Upper lobe of right lung (tissue), 1 donor: ENCODE data around the gene NTM. TPM values are rescaled to one million over a fixed set of nuclear protein-coding genes. Genes with fewer than 3 reads are reported as not detected.
"Not testable (repeated sequence)": the region's sequence is repeated elsewhere in the genome, so short reads cannot be mapped to it uniquely, and the experiment has no call there.

ENCODE experiments used
- ATAC-seq: fragments of 200-7000 bp; cut with Tn5 transposase; one replicate; pipeline ENCODE4 v1.9.1; 2020; ENCODE audit warnings: mild to moderate bottlenecking, moderate library complexity
- DNase-seq: peaks from one replicate; pipeline ENCODE4 v3.0.0-alpha.2; 2020
- H3K27ac ChIP-seq: fragments of 200-600 bp; one replicate; pipeline ENCODE4 v1.8.0; 2022
- H3K27me3 ChIP-seq: fragments of 200-600 bp; one replicate; pipeline ENCODE4 v1.8.0; 2022; ENCODE audit warnings: mild to moderate bottlenecking
- H3K36me3 ChIP-seq: fragments of 200-600 bp; one replicate; pipeline ENCODE4 v1.8.0; 2022
- H3K4me1 ChIP-seq: fragments of 200-600 bp; one replicate; pipeline ENCODE4 v1.8.0; 2022
- H3K4me3 ChIP-seq: fragments of 200-600 bp; one replicate; pipeline ENCODE4 v1.8.0; 2022; ENCODE audit warnings: mild to moderate bottlenecking
- H3K9me3 ChIP-seq: fragments of 200-600 bp; one replicate; pipeline ENCODE4 v1.8.0; 2022
- CTCF ChIP-seq: fragments of 200-600 bp; IDR thresholded peaks from one replicate; pipeline ENCODE4 v1.8.0; 2022; ENCODE audit warnings: antibody characterized with exemption
- intact Hi-C: fragments of 100-400 bp; cut with DNase I; formaldehyde crosslinking; loops from one replicate; pipeline ENCODE4 v1.11.0; 2022
- total RNA-seq: library from RNA; stranded (reverse); fragmentation: NEBNext Ultra II Directional; extraction: Animal tissue kit (Norgen Biotek cat#: 25700); gene quantifications from one replicate; pipeline ENCODE4 v1.2.1, GENCODE V29; 2021
- donor health status: DM: no; HTN: yes; CAD: no; lungs with severe emphysema.

Gene NTM
- total RNA-seq, 1 donor from 2014 or later, result 3.7 TPM

GRCh38 chr11:131909426-131910177 is 539.2 kb downstream of the NTM start:
- Histone ChIP-seq H3K4me3 (no peak overlapping the region), H3K4me1 (no peaks in the 10 kb centered on the region), H3K27ac (no peak overlapping the region), H3K9me3 (no peaks in the 10 kb centered on the region), H3K36me3 (no peaks in the 10 kb centered on the region), H3K27me3 (peaks cover 69% of the 10 kb centered on the region)
- DNase-seq, result no peak
- ATAC-seq, result no peak
- no peak for TF ChIP-seq CTCF
- intact Hi-C loops, result no loop called here

GRCh38 chr11:131910178-131910522 is 539.7 kb downstream of the NTM start:
- no peaks in the 10 kb centered on the region for H3K36me3 ChIP-seq
- no peak for TF ChIP-seq CTCF
- H3K4me1 ChIP-seq, result no peaks in the 10 kb centered on the region
- ATAC-seq (no peak), DNase-seq (no peak)
- no peak overlapping the region for H3K27ac ChIP-seq
- no peak overlapping the region for H3K4me3 ChIP-seq
- intact Hi-C loops, result no loop called here
- H3K9me3 ChIP-seq, result no peaks in the 10 kb centered on the region
- H3K27me3 ChIP-seq, result peaks cover 69% of the 10 kb centered on the region

- DNase-seq (no peak), ATAC-seq (no peak)
- TF ChIP-seq CTCF, result no peak
- no peak overlapping the region for H3K27ac ChIP-seq
- intact Hi-C loops, result no loop called here
- H3K4me3 ChIP-seq, result peak overlapping the region; percentile 29
- H3K27me3 ChIP-seq, result peaks cover 69% of the 10 kb centered on the region
- no peaks in the 10 kb centered on the region for H3K4me1 ChIP-seq
- no peaks in the 10 kb centered on the region for H3K36me3 ChIP-seq
- no peaks in the 10 kb centered on the region for H3K9me3 ChIP-seq
These were observed 540.3 kb downstream of the NTM start for GRCh38 chr11:131910523-131911387.

- H3K27ac ChIP-seq, H3K9me3 ChIP-seq, DNase-seq, H3K4me1 ChIP-seq, H3K36me3 ChIP-seq, intact Hi-C loops: not testable (repeated sequence)
- Histone ChIP-seq H3K4me3 (peak overlapping the region; percentile 29), H3K27me3 (peaks cover 66% of the 10 kb centered on the region)
- peak; percentile 36 for ATAC-seq
These were observed 541.1 kb downstream of the NTM start for GRCh38 chr11:131911388-131912032.

GRCh38 chr11:131912134-131912533 is 541.7 kb downstream of the NTM start:
- Histone ChIP-seq H3K27ac (no peak overlapping the region), H3K4me1 (no peaks in the 10 kb centered on the region), H3K27me3 (peaks cover 59% of the 10 kb centered on the region), H3K4me3 (no peak overlapping the region), H3K36me3 (no peaks in the 10 kb centered on the region), H3K9me3 (no peaks in the 10 kb centered on the region)
- intact Hi-C loops, result no loop called here
- TF ChIP-seq CTCF, result no peak
- no peak for ATAC-seq
- no peak for DNase-seq

- no peak for ATAC-seq
These were observed 542.9 kb downstream of the NTM start for GRCh38 chr11:131913267-131913666.

More at GRCh38 chr11:131913267-131913666, 542.9 kb downstream of the NTM start:
- no peaks in the 10 kb centered on the region for H3K36me3 ChIP-seq
- peaks cover 49% of the 10 kb centered on the region for H3K27me3 ChIP-seq
- no peak for TF ChIP-seq CTCF
- no peak overlapping the region for H3K4me3 ChIP-seq
- intact Hi-C loops, result no loop called here
- no peaks in the 10 kb centered on the region for H3K9me3 ChIP-seq
- H3K4me1 ChIP-seq, result no peaks in the 10 kb centered on the region
- no peak overlapping the region for H3K27ac ChIP-seq
- DNase-seq, result no peak
